ENCODE measurements around the gene ZNF423.

GRCh38 chr16:49637933-49638672, 217.8 kb downstream of the ZNF423 start:
- TF ChIP-seq CTCF (IDR thresholded peaks at IDR 0.05) (no peak), POLR2AphosphoS5 (IDR thresholded peaks at IDR 0.05) (no peak), POLR2A (IDR thresholded peaks at IDR 0.05) (no peak)
